OCI-LY1 (cell line): ENCODE data around the gene PRKACB.

Experiments used
- H2AFZ ChIP-seq: fragments of 200-600 bp; sonication (generic), shearing (Covaris generic); 2 replicates; pipeline ENCODE4 v1.6.0; 2014; ENCODE audit warnings: antibody characterized with exemption, mild to moderate bottlenecking, low read length
- H3F3A ChIP-seq: fragments of 200-600 bp; sonication (generic), shearing (Covaris generic); 2 replicates; pipeline ENCODE4 v1.6.0; 2014; ENCODE audit warnings: mild to moderate bottlenecking, antibody characterized with exemption, low read length, moderate library complexity; ENCODE audit not compliant: insufficient read depth
- H3K27ac ChIP-seq: fragments of 200-600 bp; sonication (generic); 2 replicates; pipeline ENCODE4 v1.5.1; 2014; ENCODE audit warnings: low read length, mixed run types, mild to moderate bottlenecking, low read depth; ENCODE audit not compliant: poor library complexity, severe bottlenecking
- H3K27me3 ChIP-seq: fragments of 200-600 bp; sonication (generic); 2 replicates; pipeline ENCODE4 v1.6.0; 2014; ENCODE audit warnings: antibody characterized with exemption, mild to moderate bottlenecking, low read length, moderate library complexity; ENCODE audit not compliant: insufficient read depth
- H3K36me3 ChIP-seq: fragments of 200-600 bp; sonication (generic); 2 replicates; pipeline ENCODE4 v1.6.1; 2014; ENCODE audit warnings: mild to moderate bottlenecking, antibody characterized with exemption, low read length, moderate library complexity, mixed read lengths; ENCODE audit not compliant: insufficient read depth
- H3K4me1 ChIP-seq: fragments of 200-600 bp; sonication (generic); 2 replicates; pipeline ENCODE4 v1.5.1; 2014; ENCODE audit warnings: mild to moderate bottlenecking, low read length, moderate library complexity; ENCODE audit not compliant: insufficient read depth, severe bottlenecking
- H3K4me2 ChIP-seq: fragments of 200-600 bp; sonication (generic), shearing (Covaris generic); 2 replicates; pipeline ENCODE4 v1.6.1; 2014; ENCODE audit warnings: low read length
- H3K4me3 ChIP-seq: fragments of 200-600 bp; sonication (generic); 2 replicates; pipeline ENCODE4 v1.5.1; 2014; ENCODE audit warnings: low read length, low read depth, mild to moderate bottlenecking, mixed read lengths; ENCODE audit not compliant: poor library complexity, severe bottlenecking
- H3K79me2 ChIP-seq: fragments of 200-600 bp; shearing (Covaris generic); 2 replicates; pipeline ENCODE4 v1.6.1; 2016; ENCODE audit warnings: mixed run types, low read length, mixed read lengths; ENCODE audit not compliant: insufficient read depth
- H3K9ac ChIP-seq: fragments of 200-600 bp; sonication (generic), shearing (Covaris generic); 2 replicates; pipeline ENCODE4 v1.6.1; 2014; ENCODE audit warnings: mild to moderate bottlenecking, low read length, mixed read lengths
- H3K9me2 ChIP-seq: fragments of 200-600 bp; sonication (generic), shearing (Covaris generic); 2 replicates; pipeline ENCODE4 v1.6.1; 2014; ENCODE audit warnings: low read depth, mild to moderate bottlenecking, low read length, mixed read lengths
- H3K9me3 ChIP-seq: fragments of 200-600 bp; shearing (Covaris generic); 2 replicates; pipeline ENCODE4 v1.6.1; 2014; ENCODE audit warnings: low read length, mixed read lengths
- H4K20me1 ChIP-seq: fragments of 200-600 bp; sonication (generic), shearing (Covaris generic); 2 replicates; pipeline ENCODE4 v1.6.0; 2016; ENCODE audit warnings: mild to moderate bottlenecking, low read length; ENCODE audit not compliant: insufficient read depth
- CTCF ChIP-seq: fragments of 200-600 bp; sonication (generic), shearing (Covaris generic); IDR thresholded peaks from 2 replicates; pipeline ENCODE4 v1.5.1; 2017; ENCODE audit warnings: mild to moderate bottlenecking, antibody characterized with exemption, low read length, moderate library complexity, mixed read lengths
- EZH2 ChIP-seq: fragments of 200-600 bp; sonication (generic), shearing (Covaris generic); IDR thresholded peaks from 2 replicates; pipeline ENCODE4 v1.8.0; 2017; ENCODE audit warnings: borderline replicate concordance, mixed run types, mild to moderate bottlenecking, antibody characterized with exemption, low read length, moderate library complexity, mixed read lengths

The PRKACB gene

GRCh38 chr1:84135341-84135740 lies 8.7 kb upstream of the PRKACB start:
- Histone ChIP-seq H2AFZ (no peak overlapping the region), H3K9me2 (no peaks in the 10 kb centered on the region), H3K36me3 (no peaks in the 10 kb centered on the region), H3K27me3 (no peaks in the 10 kb centered on the region), H3K9me3 (peaks cover 3% of the 10 kb centered on the region; the same call in 1 of the 2 replicates), H3K27ac (no peak overlapping the region), H4K20me1 (no peaks in the 10 kb centered on the region), H3K4me1 (no peaks in the 10 kb centered on the region), H3F3A (no peaks in the 10 kb centered on the region), H3K9ac (no peak overlapping the region), H3K4me3 (no peak overlapping the region), H3K4me2 (no peak overlapping the region), H3K79me2 (no peaks in the 10 kb centered on the region)
- TF ChIP-seq EZH2 (no peak), CTCF (no peak)

- Histone ChIP-seq H3F3A (no peaks in the 10 kb centered on the region), H3K9me2 (no peaks in the 10 kb centered on the region), H3K79me2 (peaks cover 21% of the 10 kb centered on the region), H3K4me2 (no peak overlapping the region), H4K20me1 (no peaks in the 10 kb centered on the region), H3K36me3 (peaks cover 4% of the 10 kb centered on the region; the same call in 1 of the 2 replicates), H3K27ac (no peak overlapping the region), H3K4me1 (peaks cover 27% of the 10 kb centered on the region), H3K27me3 (no peaks in the 10 kb centered on the region), H3K4me3 (no peak overlapping the region), H2AFZ (no peak overlapping the region), H3K9me3 (peaks cover 3% of the 10 kb centered on the region; the same call in 1 of the 2 replicates), H3K9ac (no peak overlapping the region)
- no peak for TF ChIP-seq EZH2
- TF ChIP-seq CTCF: peak; percentile 62
Measured at GRCh38 chr1:84141182-84142003, 2.7 kb upstream of the PRKACB start.

- Histone ChIP-seq H3K4me1 (peaks cover 52% of the 10 kb centered on the region), H3K9ac (peak overlapping the region; percentile 89), H3F3A (no peaks in the 10 kb centered on the region), H3K4me2 (peak overlapping the region; percentile 89), H3K36me3 (peaks cover 16% of the 10 kb centered on the region), H3K9me3 (no peaks in the 10 kb centered on the region), H4K20me1 (no peaks in the 10 kb centered on the region), H2AFZ (no peak overlapping the region), H3K4me3 (peak overlapping the region; percentile 96), H3K79me2 (peaks cover 58% of the 10 kb centered on the region), H3K27ac (peak overlapping the region; percentile 98), H3K27me3 (no peaks in the 10 kb centered on the region), H3K9me2 (no peaks in the 10 kb centered on the region)
- TF ChIP-seq EZH2: no peak
- no peak for TF ChIP-seq CTCF
Measured at GRCh38 chr1:84145068-84145467, 997 bp downstream of the PRKACB start.
